Vagina (tissue), 2 donors: ENCODE data around the gene ACACA.

ENCODE experiments used
- CTCF ChIP-seq, 3 experiments: fragments of 450-650 bp in 2 of 3; fragments of 200-600 bp in 1 of 3; sonication (generic) in 1 of 3; IDR thresholded peaks; one replicate each; pipeline ENCODE4 v1.5.1; 2017 to 2019; ENCODE audit warnings: antibody characterized with exemption in 3 of 3, mild to moderate bottlenecking in 2 of 3, moderate library complexity in 2 of 3
- POLR2A ChIP-seq, 2 donors: fragments of 450-650 bp; IDR thresholded peaks; one replicate each; pipeline ENCODE4 v1.6.1; 2017; ENCODE audit warnings: antibody characterized with exemption in 2 of 2, mild to moderate bottlenecking in 2 of 2, moderate library complexity in 2 of 2
- POLR2AphosphoS5 ChIP-seq, 2 donors: sonication (generic); formaldehyde crosslinking; IDR thresholded peaks; one replicate each; pipeline ENCODE4 v1.9.0; 2017; ENCODE audit warnings: antibody characterized with exemption in 2 of 2, mild to moderate bottlenecking in 2 of 2, low read depth in 1 of 2; ENCODE audit not compliant: insufficient read depth in 1 of 2

GRCh38 chr17:37094391-37094790, 312.2 kb downstream of the ACACA start:
- TF ChIP-seq CTCF (IDR thresholded peaks at IDR 0.05): no peak
- TF ChIP-seq POLR2A (IDR thresholded peaks at IDR 0.05): no peak
- TF ChIP-seq POLR2AphosphoS5 (IDR thresholded peaks at IDR 0.05; ENCODE audit: insufficient read depth in 1 of 2, low read depth in 1 of 2): no peak
